Parathyroid adenoma (tissue), 2 donors: Measurements from ENCODE around the gene GPR156.

ENCODE experiments used
- H2AFZ ChIP-seq: fragments of 300-600 bp; sonication (generic); one replicate; pipeline ENCODE4 v1.7.0; 2017; ENCODE audit warnings: antibody characterized with exemption, mild to moderate bottlenecking
- H3K27ac ChIP-seq: fragments of 300-600 bp; sonication (generic); one replicate; pipeline ENCODE4 v1.7.0; 2017
- H3K27me3 ChIP-seq: fragments of 300-600 bp; sonication (generic); one replicate; pipeline ENCODE4 v1.7.0; 2017; ENCODE audit warnings: low read length; ENCODE audit not compliant: control insufficient read depth, insufficient read depth
- H3K36me3 ChIP-seq: fragments of 300-600 bp; sonication (generic); one replicate; pipeline ENCODE4 v1.7.0; 2017; ENCODE audit warnings: low read length; ENCODE audit not compliant: control insufficient read depth, insufficient read depth
- H3K4me1 ChIP-seq: fragments of 300-600 bp; sonication (generic); one replicate; pipeline ENCODE4 v1.7.0; 2017; ENCODE audit warnings: control low read depth
- H3K4me2 ChIP-seq: fragments of 300-600 bp; sonication (generic); one replicate; pipeline ENCODE4 v1.7.0; 2017; ENCODE audit warnings: low read length
- H3K4me3 ChIP-seq: fragments of 300-600 bp; sonication (generic); one replicate; pipeline ENCODE4 v1.7.0; 2017; ENCODE audit warnings: low read depth, low read length
- H3K79me2 ChIP-seq: fragments of 300-600 bp; sonication (generic); one replicate; pipeline ENCODE4 v1.7.0; 2017; ENCODE audit warnings: control low read depth
- H3K9ac ChIP-seq: fragments of 300-600 bp; sonication (generic); one replicate; pipeline ENCODE4 v1.7.0; 2017; ENCODE audit warnings: mild to moderate bottlenecking
- H3K9me3 ChIP-seq: fragments of 300-600 bp; sonication (generic); one replicate; pipeline ENCODE4 v1.7.0; 2017; ENCODE audit warnings: low read length; ENCODE audit not compliant: control insufficient read depth
- CTCF ChIP-seq: fragments of 300-600 bp; sonication (generic); IDR thresholded peaks from one replicate; pipeline ENCODE4 v1.7.0; 2017; ENCODE audit warnings: antibody characterized with exemption, mild to moderate bottlenecking
- donor health status: primary hyperparathyroidism.

The GPR156 gene

GRCh38 chr3:120203016-120203415, 82.0 kb downstream of the GPR156 start:
- Histone ChIP-seq H3K4me2 (no peak overlapping the region), H3K27ac (no peak overlapping the region)

GRCh38 chr3:120202363-120202762, 82.7 kb downstream of the GPR156 start:
- no peak overlapping the region for H3K4me3 ChIP-seq
- no peaks in the 10 kb centered on the region for H3K4me1 ChIP-seq
- H3K36me3 ChIP-seq, result no peaks in the 10 kb centered on the region
- H3K4me2 ChIP-seq, result no peak overlapping the region
- no peaks in the 10 kb centered on the region for H3K27me3 ChIP-seq
- no peak overlapping the region for H3K27ac ChIP-seq
- H2AFZ ChIP-seq, result no peak overlapping the region
- no peaks in the 10 kb centered on the region for H3K9me3 ChIP-seq
- no peak for TF ChIP-seq CTCF
- H3K9ac ChIP-seq, result no peak overlapping the region
- no peaks in the 10 kb centered on the region for H3K79me2 ChIP-seq

More at GRCh38 chr3:120203016-120203415, 82.0 kb downstream of the GPR156 start:
- H3K36me3 ChIP-seq, result no peaks in the 10 kb centered on the region
- H2AFZ ChIP-seq, result peak overlapping the region; percentile 57
- H3K4me3 ChIP-seq, result no peak overlapping the region
- no peaks in the 10 kb centered on the region for H3K9me3 ChIP-seq
- TF ChIP-seq CTCF, result no peak
- no peak overlapping the region for H3K9ac ChIP-seq
- no peaks in the 10 kb centered on the region for H3K4me1 ChIP-seq
- H3K27me3 ChIP-seq, result no peaks in the 10 kb centered on the region
- H3K79me2 ChIP-seq, result no peaks in the 10 kb centered on the region

GRCh38 chr3:120200493-120201235, 84.4 kb downstream of the GPR156 start:
- TF ChIP-seq CTCF, result no peak
- Histone ChIP-seq H3K4me2 (no peak overlapping the region), H3K4me1 (no peaks in the 10 kb centered on the region), H3K27me3 (no peaks in the 10 kb centered on the region), H2AFZ (no peak overlapping the region), H3K9me3 (no peaks in the 10 kb centered on the region), H3K36me3 (no peaks in the 10 kb centered on the region), H3K4me3 (no peak overlapping the region), H3K9ac (no peak overlapping the region), H3K79me2 (no peaks in the 10 kb centered on the region), H3K27ac (no peak overlapping the region)

GRCh38 chr3:120198305-120198878, 86.6 kb downstream of the GPR156 start:
- H3K4me3 ChIP-seq, result no peak overlapping the region
- H3K4me2 ChIP-seq, result no peak overlapping the region
- H2AFZ ChIP-seq, result no peak overlapping the region
- H3K4me1 ChIP-seq, result no peaks in the 10 kb centered on the region
- no peaks in the 10 kb centered on the region for H3K27me3 ChIP-seq
- H3K36me3 ChIP-seq, result no peaks in the 10 kb centered on the region
- no peak overlapping the region for H3K27ac ChIP-seq
- H3K79me2 ChIP-seq, result no peaks in the 10 kb centered on the region
- no peaks in the 10 kb centered on the region for H3K9me3 ChIP-seq
- no peak for TF ChIP-seq CTCF
- H3K9ac ChIP-seq, result no peak overlapping the region

- Histone ChIP-seq H3K9me3 (no peaks in the 10 kb centered on the region), H3K27me3 (no peaks in the 10 kb centered on the region), H3K9ac (no peak overlapping the region), H3K4me3 (no peak overlapping the region), H3K79me2 (no peaks in the 10 kb centered on the region), H3K36me3 (no peaks in the 10 kb centered on the region), H3K4me2 (no peak overlapping the region), H3K4me1 (no peaks in the 10 kb centered on the region), H2AFZ (no peak overlapping the region), H3K27ac (no peak overlapping the region)
- no peak for TF ChIP-seq CTCF
Measured at GRCh38 chr3:120196812-120197211, 88.2 kb downstream of the GPR156 start.
